ENCODE measurements around the gene FAM81A. TPM values are rescaled to one million over a fixed set of nuclear protein-coding genes. Genes with fewer than 3 reads are reported as not detected.

Gene FAM81A
- total and polyA plus RNA-seq, 9 of the 15 experiments (the other 6 are each of a cell fraction or from before 2014, with no cell fraction given): not detected

DNA sequence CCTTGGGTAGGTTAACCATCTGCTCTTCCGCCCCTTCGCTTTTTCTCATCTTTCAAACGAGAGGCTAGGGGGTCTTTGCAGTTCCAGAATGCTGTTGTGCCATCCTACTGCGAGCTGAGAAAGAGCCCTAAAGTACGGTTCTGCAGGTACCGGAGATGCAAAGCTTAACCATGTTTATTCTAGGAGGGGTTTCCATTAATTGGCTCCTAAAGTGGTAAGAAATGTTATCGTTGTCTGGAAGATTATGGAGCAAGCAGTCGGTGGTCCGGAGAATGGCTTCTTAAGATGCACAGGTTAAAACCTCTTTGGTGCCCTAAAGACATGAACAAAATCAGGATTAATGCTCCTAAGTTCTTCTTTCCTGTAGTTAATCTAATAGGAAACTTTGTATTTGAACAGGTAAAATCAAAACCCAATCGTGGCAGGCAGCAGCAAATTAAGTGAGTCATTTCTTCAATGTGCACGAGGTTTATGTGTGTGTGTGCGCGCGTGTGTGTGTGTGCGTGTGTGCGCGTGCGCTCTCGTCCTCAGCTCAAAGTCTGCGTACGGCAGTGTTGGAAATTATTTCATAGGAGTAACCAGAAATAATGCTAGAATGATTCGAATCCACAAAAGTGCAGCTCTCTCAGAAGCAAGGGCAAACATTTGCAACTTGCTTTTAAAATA, 772 bp downstream of the FAM81A start (continued):
- TF ChIP-seq, protein P1, sequence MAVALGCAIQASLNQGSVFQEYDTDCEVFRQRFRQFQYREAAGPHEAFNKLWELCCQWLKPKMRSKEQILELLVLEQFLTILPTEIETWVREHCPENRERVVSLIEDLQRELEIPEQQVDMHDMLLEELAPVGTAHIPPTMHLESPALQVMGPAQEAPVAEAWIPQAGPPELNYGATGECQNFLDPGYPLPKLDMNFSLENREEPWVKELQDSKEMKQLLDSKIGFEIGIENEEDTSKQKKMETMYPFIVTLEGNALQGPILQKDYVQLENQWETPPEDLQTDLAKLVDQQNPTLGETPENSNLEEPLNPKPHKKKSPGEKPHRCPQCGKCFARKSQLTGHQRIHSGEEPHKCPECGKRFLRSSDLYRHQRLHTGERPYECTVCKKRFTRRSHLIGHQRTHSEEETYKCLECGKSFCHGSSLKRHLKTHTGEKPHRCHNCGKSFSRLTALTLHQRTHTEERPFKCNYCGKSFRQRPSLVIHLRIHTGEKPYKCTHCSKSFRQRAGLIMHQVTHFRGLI (CRISPR knock-in tag; IDR thresholded peaks at IDR 0.05): no peak
- TF ChIP-seq HEY1 (CRISPR knock-in tag; IDR thresholded peaks at IDR 0.05; ENCODE audit: borderline replicate concordance) (no peak), SMAD4 (CRISPR knock-in tag; conservative IDR thresholded peaks at IDR 0.05) (no peak)

DNA sequence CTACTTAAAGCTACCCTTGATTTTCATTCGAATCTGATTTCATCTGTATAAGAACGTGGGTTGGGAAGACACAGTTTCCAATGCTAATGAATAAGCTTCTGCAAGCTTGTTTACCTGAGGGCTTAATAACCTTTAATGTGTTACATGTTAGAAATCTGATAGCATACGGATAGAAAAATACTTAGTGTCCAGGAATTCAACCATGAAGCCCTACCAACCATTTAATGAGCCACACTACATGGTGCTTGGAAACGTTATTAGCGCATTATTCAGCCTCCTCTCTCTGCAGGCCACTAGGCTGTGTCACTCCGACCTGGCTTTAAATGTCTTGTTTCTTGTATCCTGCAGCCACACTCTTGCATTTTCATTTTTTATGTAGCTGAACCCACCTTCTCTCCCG, 1.6 kb downstream of the FAM81A start:
- POLR2A ChIA-PET: no interaction called here

More for the DNA sequence above, 1.6 kb downstream of the FAM81A start:
- FAIRE-seq: no peak
- Histone ChIP-seq H3K4me2 (ENCODE audit: insufficient read depth, low read length) (no peak overlapping the region), H3K9me1 (ENCODE audit: control insufficient read depth, insufficient read depth, low read length) (no peaks in the 10 kb centered on the region), H2AFZ (ENCODE audit: low read depth, low read length) (no peak overlapping the region), H3K9ac (ENCODE audit: insufficient read depth in 1 of 2, low read depth in 2 of 2, low read length in 2 of 2) (no peak overlapping the region), H3K79me2 (ENCODE audit: control insufficient read depth, insufficient read depth, low read length) (no peaks in the 10 kb centered on the region), H4K20me1 (replicated peaks; ENCODE audit: control insufficient read depth, insufficient read depth, low read length) (no peaks in the 10 kb centered on the region), H3K27me3 (ENCODE audit: control insufficient read depth in 2 of 2, insufficient read depth in 2 of 2, low read length in 2 of 2) (peaks cover 16 to 46% of the 10 kb centered on the region in 2 experiments), H3K27ac (ENCODE audit: extremely low read depth, low read depth, low read length) (no peak overlapping the region), H3K4me1 (replicated peaks in 1 of 2; ENCODE audit: control insufficient read depth in 2 of 2, insufficient read depth in 2 of 2, low read length in 2 of 2) (no peaks in the 10 kb centered on the region; a peak in 1 of 5 replicates), H3K4me3 (no peak overlapping the region), H3K36me3 (ENCODE audit: control insufficient read depth, insufficient read depth, low read length) (no peaks in the 10 kb centered on the region), H3K9me3 (replicated peaks; ENCODE audit: control insufficient read depth, insufficient read depth, low read depth, low read length) (no peaks in the 10 kb centered on the region)
- no peak for ATAC-seq
- under 1% methylated on average over 7 of the region's 7 CpGs for WGBS (ENCODE audit: insufficient coverage, low coverage, missing lambda C conversion rate)
- DNase-seq (ENCODE audit: extremely low read depth in 1 of 4, low spot score in 3 of 4): no peak
- CTCF ChIA-PET (ENCODE audit: low intra/inter-chr PET ratio): no interaction called here
- BruUV-seq (replicated peaks): no TSS peak
- TF ChIP-seq POLR2B (IDR thresholded peaks at IDR 0.05; ENCODE audit: low read depth, partially characterized antibody): no peak
- no peak for TF ChIP-seq POLR2H (tag; IDR thresholded peaks at IDR 0.05; ENCODE audit: low read depth)
- no peak for TF ChIP-seq TAL1 (IDR thresholded peaks at IDR 0.05)
- TF ChIP-seq RNF2 (IDR thresholded peaks at IDR 0.05): no peak
- no peak for TF ChIP-seq ZNF830 (CRISPR knock-in tag; IDR thresholded peaks at IDR 0.05)
- TF ChIP-seq SAP30 (IDR thresholded peaks at IDR 0.05; ENCODE audit: borderline replicate concordance, insufficient read depth, low read depth, low read length, poor library complexity, severe bottlenecking): no peak
- TF ChIP-seq MECOM (CRISPR knock-in tag; IDR thresholded peaks at IDR 0.05): no peak
- TF ChIP-seq KLF10 (CRISPR knock-in tag; IDR thresholded peaks at IDR 0.05): no peak
- TF ChIP-seq, protein P2, sequence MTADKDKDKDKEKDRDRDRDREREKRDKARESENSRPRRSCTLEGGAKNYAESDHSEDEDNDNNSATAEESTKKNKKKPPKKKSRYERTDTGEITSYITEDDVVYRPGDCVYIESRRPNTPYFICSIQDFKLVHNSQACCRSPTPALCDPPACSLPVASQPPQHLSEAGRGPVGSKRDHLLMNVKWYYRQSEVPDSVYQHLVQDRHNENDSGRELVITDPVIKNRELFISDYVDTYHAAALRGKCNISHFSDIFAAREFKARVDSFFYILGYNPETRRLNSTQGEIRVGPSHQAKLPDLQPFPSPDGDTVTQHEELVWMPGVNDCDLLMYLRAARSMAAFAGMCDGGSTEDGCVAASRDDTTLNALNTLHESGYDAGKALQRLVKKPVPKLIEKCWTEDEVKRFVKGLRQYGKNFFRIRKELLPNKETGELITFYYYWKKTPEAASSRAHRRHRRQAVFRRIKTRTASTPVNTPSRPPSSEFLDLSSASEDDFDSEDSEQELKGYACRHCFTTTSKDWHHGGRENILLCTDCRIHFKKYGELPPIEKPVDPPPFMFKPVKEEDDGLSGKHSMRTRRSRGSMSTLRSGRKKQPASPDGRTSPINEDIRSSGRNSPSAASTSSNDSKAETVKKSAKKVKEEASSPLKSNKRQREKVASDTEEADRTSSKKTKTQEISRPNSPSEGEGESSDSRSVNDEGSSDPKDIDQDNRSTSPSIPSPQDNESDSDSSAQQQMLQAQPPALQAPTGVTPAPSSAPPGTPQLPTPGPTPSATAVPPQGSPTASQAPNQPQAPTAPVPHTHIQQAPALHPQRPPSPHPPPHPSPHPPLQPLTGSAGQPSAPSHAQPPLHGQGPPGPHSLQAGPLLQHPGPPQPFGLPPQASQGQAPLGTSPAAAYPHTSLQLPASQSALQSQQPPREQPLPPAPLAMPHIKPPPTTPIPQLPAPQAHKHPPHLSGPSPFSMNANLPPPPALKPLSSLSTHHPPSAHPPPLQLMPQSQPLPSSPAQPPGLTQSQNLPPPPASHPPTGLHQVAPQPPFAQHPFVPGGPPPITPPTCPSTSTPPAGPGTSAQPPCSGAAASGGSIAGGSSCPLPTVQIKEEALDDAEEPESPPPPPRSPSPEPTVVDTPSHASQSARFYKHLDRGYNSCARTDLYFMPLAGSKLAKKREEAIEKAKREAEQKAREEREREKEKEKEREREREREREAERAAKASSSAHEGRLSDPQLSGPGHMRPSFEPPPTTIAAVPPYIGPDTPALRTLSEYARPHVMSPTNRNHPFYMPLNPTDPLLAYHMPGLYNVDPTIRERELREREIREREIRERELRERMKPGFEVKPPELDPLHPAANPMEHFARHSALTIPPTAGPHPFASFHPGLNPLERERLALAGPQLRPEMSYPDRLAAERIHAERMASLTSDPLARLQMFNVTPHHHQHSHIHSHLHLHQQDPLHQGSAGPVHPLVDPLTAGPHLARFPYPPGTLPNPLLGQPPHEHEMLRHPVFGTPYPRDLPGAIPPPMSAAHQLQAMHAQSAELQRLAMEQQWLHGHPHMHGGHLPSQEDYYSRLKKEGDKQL (CRISPR knock-in tag; IDR thresholded peaks at IDR 0.05; ENCODE audit: borderline replicate concordance): no peak
- no peak for TF ChIP-seq HMG20B (CRISPR knock-in tag; IDR thresholded peaks at IDR 0.05)
- TF ChIP-seq GATAD2A (IDR thresholded peaks at IDR 0.05): no peak
- in situ Hi-C loops (cut with MboI): no loop called here
- intact Hi-C loops (cut with micrococcal nuclease): no loop called here

All from K562 (cell line).